ENCODE measurements around the gene RPAP2. TPM values are rescaled to one million over a fixed set of nuclear protein-coding genes. Genes with fewer than 3 reads are reported as not detected.

Gene RPAP2
- total and polyA plus RNA-seq, 2 donors (not counting 3 experiments of a cell fraction or from before 2014, with no cell fraction given): 4.3 to 24.9 TPM

GRCh38 chr1:92324784-92325183 lies 25.9 kb downstream of the RPAP2 start:
- dilution Hi-C loops (cut with MboI; ENCODE audit: extremely low pct_ligation_motif_present, low sequenced_read_pairs): no loop called here
- H3K4me1 ChIP-seq (ENCODE audit: control insufficient read depth, extremely low read depth, insufficient read depth, low read length): no peaks in the 10 kb centered on the region
- no peak overlapping the region for H3K27ac ChIP-seq (ENCODE audit: insufficient read depth, low read depth, low read length)
- BruUV-seq (replicated peaks): no TSS peak
- ChIA-PET CTCF (interaction anchor here (1.8 kb wide), 1 partner anchor 14 kb away, joined by 4 read pairs; no protein-coding TSS in a partner anchor), POLR2A (no interaction called here)
- DNase-seq (ENCODE audit: low read depth, low spot score) (no peak), FAIRE-seq (no peak)
- TF ChIP-seq FOS (IDR thresholded peaks at IDR 0.05; ENCODE audit: borderline replicate concordance, insufficient read depth, low read length) (no peak), CTCF (IDR thresholded peaks at IDR 0.05; ENCODE audit: extremely low read depth in 1 of 2, insufficient read depth in 1 of 2, low read depth in 1 of 2, low read length in 2 of 2) (no peak), GATA2 (IDR thresholded peaks at IDR 0.05; ENCODE audit: insufficient read depth, insufficient read length, low read depth, low read length) (no peak), POLR2AphosphoS5 (IDR thresholded peaks at IDR 0.05; ENCODE audit: insufficient read depth, low read depth, low read length) (no peak), POLR2A (IDR thresholded peaks at IDR 0.05; ENCODE audit: low read depth, low read length) (no peak), MYC (IDR thresholded peaks at IDR 0.05; ENCODE audit: low read depth, low read length) (no peak), MAX (IDR thresholded peaks at IDR 0.05; ENCODE audit: insufficient read depth, insufficient read length) (no peak), JUN (IDR thresholded peaks at IDR 0.05; ENCODE audit: borderline replicate concordance, insufficient read depth, insufficient read length, low read depth) (no peak), EZH2 (IDR thresholded peaks at IDR 0.05; ENCODE audit: borderline replicate concordance, low read depth, low read length, severe bottlenecking) (no peak)
- H3K9me1 ChIP-seq (replicated peaks; ENCODE audit: control insufficient read depth, extremely low read depth, insufficient read depth, low read length): no peaks in the 10 kb centered on the region
- H3K27me3 ChIP-seq (ENCODE audit: control insufficient read depth in 2 of 2, insufficient read depth in 2 of 2, low read length in 2 of 2): no peaks in the 10 kb centered on the region
- peaks cover 6 to 13% of the 10 kb centered on the region in 2 experiments for H3K36me3 ChIP-seq (ENCODE audit: control insufficient read depth in 2 of 2, extremely low read depth in 1 of 2, insufficient read depth in 2 of 2, low read length in 2 of 2)
- no peak overlapping the region for H3K9ac ChIP-seq (replicated peaks; ENCODE audit: extremely low read depth, insufficient read depth, low read length)
- H2AFZ ChIP-seq (ENCODE audit: low read depth, low read length): no peak overlapping the region
- H3K4me2 ChIP-seq (ENCODE audit: insufficient read depth, low read length): no peak overlapping the region
- intact Hi-C loops (cut with micrococcal nuclease): no loop called here
- no peaks in the 10 kb centered on the region for H4K20me1 ChIP-seq (replicated peaks; ENCODE audit: control insufficient read depth, extremely low read depth, insufficient read depth, low read length)
- H3K9me3 ChIP-seq (replicated peaks; ENCODE audit: control insufficient read depth, insufficient read depth, low read length): no peaks in the 10 kb centered on the region
- H3K79me2 ChIP-seq (ENCODE audit: control insufficient read depth, insufficient read depth, low read length): no peaks in the 10 kb centered on the region
- H3K4me3 ChIP-seq (replicated peaks in 1 of 3; ENCODE audit: insufficient read depth in 1 of 3, low read depth in 1 of 3, low read length in 3 of 3): no peak overlapping the region

Data from endothelial cell of umbilical vein (primary cell).